CD4-positive, alpha-beta memory T cell (primary cell): Measurements from ENCODE around the gene MYBL2. TPM values are rescaled to one million over a fixed set of nuclear protein-coding genes. Genes with fewer than 3 reads are reported as not detected.
A peak's percentile ranks its signal among the peaks of the same experiment; 100 is the strongest.

Experiments used
- CTCF ChIA-PET: fragments of 350-600 bp; sonication (Branson Sonifier 250); formaldehyde crosslinking; loops from one replicate; lab custom pipeline; 2021; ENCODE audit warnings: inconsistent platforms; ENCODE audit not compliant: partially characterized antibody; lab: Charles Lee
- POLR2A ChIA-PET: fragments of 350-600 bp; sonication (Branson Sonifier 250); formaldehyde crosslinking; loops from one replicate; lab custom pipeline; 2021; ENCODE audit not compliant: partially characterized antibody; lab: Charles Lee
- DNase-seq, 5 donors: peaks; one replicate each; pipeline versions ENCODE4 v3.0.0 to v3.0.0-alpha.2; 2020 to 2022; ENCODE audit warnings: mixed read lengths in 1 of 5
- H3K27ac ChIP-seq: one replicate; pipeline ENCODE4 v1.7.0; 2013; ENCODE audit warnings: low read depth, low read length
- H3K27me3 ChIP-seq: 2 replicates; pipeline ENCODE4 v1.7.0; 2013; ENCODE audit warnings: mild to moderate bottlenecking, low read length, moderate library complexity; ENCODE audit not compliant: insufficient read depth
- H3K36me3 ChIP-seq: 2 replicates; pipeline ENCODE4 v1.7.0; 2013; ENCODE audit warnings: mild to moderate bottlenecking, low read length, moderate library complexity; ENCODE audit not compliant: insufficient read depth
- H3K4me1 ChIP-seq: 2 replicates; pipeline ENCODE4 v1.7.0; 2013; ENCODE audit warnings: mild to moderate bottlenecking, low read length, moderate library complexity; ENCODE audit not compliant: insufficient read depth
- H3K4me3 ChIP-seq, 2 donors: one replicate each; pipeline ENCODE4 v1.7.0; 2013; ENCODE audit warnings: low read length in 2 of 2, mild to moderate bottlenecking in 1 of 2
- H3K9me3 ChIP-seq, 2 donors: one replicate each; pipeline ENCODE4 v1.7.0; 2013; ENCODE audit warnings: low read length in 2 of 2, control low read depth in 1 of 2; ENCODE audit not compliant: control insufficient read depth in 1 of 2
- H3K27ac Mint-ChIP-seq, 7 donors: one replicate each; pipeline ENCODE4 v1.8.0; 2020 to 2021; ENCODE audit warnings: mixed read lengths in 7 of 7, mild to moderate bottlenecking in 6 of 7, inconsistent platforms in 3 of 7, moderate library complexity in 3 of 7
- H3K27me3 Mint-ChIP-seq, 2 donors: one replicate each; pipeline ENCODE4 v1.8.0; 2020 to 2021; ENCODE audit warnings: mixed read lengths in 2 of 2
- H3K36me3 Mint-ChIP-seq, 2 donors: one replicate each; pipeline ENCODE4 v1.8.0; 2020 to 2021; ENCODE audit warnings: mixed read lengths in 2 of 2, inconsistent platforms in 1 of 2, mild to moderate bottlenecking in 1 of 2
- H3K4me1 Mint-ChIP-seq, 4 donors: one replicate each; pipeline ENCODE4 v1.8.0; 2020 to 2021; ENCODE audit warnings: mixed read lengths in 4 of 4, mild to moderate bottlenecking in 1 of 4
- H3K4me3 Mint-ChIP-seq, 8 donors: one replicate each; pipeline ENCODE4 v1.8.0; 2020 to 2021; ENCODE audit warnings: mixed read lengths in 8 of 8, mild to moderate bottlenecking in 7 of 8, moderate library complexity in 6 of 8, inconsistent platforms in 3 of 8
- H3K9me3 Mint-ChIP-seq, 8 donors: one replicate each; pipeline ENCODE4 v1.8.0; 2020 to 2021; ENCODE audit warnings: mixed read lengths in 8 of 8, mild to moderate bottlenecking in 5 of 8, inconsistent platforms in 3 of 8, moderate library complexity in 1 of 8
- intact Hi-C: fragments of 100-400 bp; cut with micrococcal nuclease; formaldehyde crosslinking; loops from one replicate; pipeline ENCODE4 v1.15.1; 2023
- polyA plus RNA-seq, 2 donors: library from polyadenylated mRNA; unstranded; fragments of 300-500 nt; fragmentation: Illumina TruSeq; gene quantifications; one replicate each; pipeline ENCODE4 v1.2.3, GENCODE V29; 2021
- total RNA-seq, 2 experiments: library from RNA; stranded (reverse); gene quantifications; one replicate each; pipeline ENCODE4 v1.2.3, GENCODE V29; 2021

Gene MYBL2
- total and polyA plus RNA-seq, 4 experiments from 2014 or later: 0.11 to 0.22 TPM; not detected in 2

DNA sequence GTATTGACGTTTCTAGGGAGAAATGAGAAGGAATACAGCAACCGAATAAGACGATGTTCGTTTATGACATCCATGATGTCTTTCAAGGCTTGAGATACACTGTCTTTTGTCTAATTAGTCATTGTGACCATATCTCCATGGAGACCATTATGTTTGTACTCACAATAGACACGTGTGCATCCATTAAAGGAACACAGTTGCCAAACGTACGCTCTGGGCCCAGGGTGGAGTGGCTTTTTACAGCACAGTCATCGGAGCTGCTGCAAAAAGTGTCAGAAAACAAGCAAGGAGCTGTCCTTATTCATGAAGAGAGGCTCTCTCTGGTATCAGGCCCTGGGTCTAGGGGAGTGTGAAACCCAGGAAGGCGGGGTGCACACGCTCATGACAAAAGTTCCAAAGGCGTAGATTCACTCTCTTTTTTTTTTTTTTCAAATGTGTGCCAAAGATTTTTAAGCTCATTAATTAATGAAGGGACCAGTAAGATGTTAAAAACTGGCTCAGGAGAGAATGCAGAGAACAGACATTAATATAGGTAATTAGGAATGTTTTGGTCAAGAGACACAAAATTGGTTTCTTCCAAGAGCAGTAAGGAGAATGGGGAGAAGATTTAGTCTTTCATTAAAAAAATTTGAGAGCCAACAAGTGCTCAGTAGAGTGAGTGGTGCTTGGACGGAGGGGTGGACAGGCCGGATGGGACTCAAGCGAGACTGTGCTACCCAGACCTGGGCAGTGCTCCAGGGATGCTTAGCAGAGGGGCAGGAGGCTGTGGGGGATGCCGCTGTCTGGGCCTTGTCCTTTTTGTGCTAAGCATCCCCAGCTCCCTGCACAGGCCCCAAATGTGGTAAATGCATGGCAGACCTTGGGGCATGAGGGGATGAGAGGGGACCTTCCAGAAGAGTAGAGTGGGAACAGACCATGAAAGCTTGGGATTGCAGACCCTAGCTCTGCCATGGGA is 94.7 kb downstream of the MYBL2 start:
- H3K9me3 ChIP-seq: no peaks in the 10 kb centered on the region
- Mint-ChIP-seq H3K36me3 (no peaks in the 10 kb centered on the region), H3K27ac (peak overlapping the region in 1 of 7 donors; percentile 32), H3K4me3 (no peak overlapping the region), H3K4me1 (peaks cover 0 to 8% (median 0%) of the 10 kb centered on the region in 4 donors), H3K27me3 (peaks cover 0 to 1% of the 10 kb centered on the region in 2 donors), H3K9me3 (no peaks in the 10 kb centered on the region)
- H3K36me3 ChIP-seq: no peaks in the 10 kb centered on the region
- H3K4me3 ChIP-seq: no peak overlapping the region
- no peaks in the 10 kb centered on the region for H3K27me3 ChIP-seq
- no peak for DNase-seq
- H3K4me1 ChIP-seq: no peaks in the 10 kb centered on the region
- ChIA-PET POLR2A (no interaction called here), CTCF (interaction anchor here (0.6 kb wide), 1 partner anchor 13 kb away, joined by 3 read pairs; no protein-coding TSS in a partner anchor)
- H3K27ac ChIP-seq: no peak overlapping the region
- intact Hi-C loops: no loop called here

GRCh38 chr20:43762911-43763310 is 96.0 kb downstream of the MYBL2 start:
- intact Hi-C loops: no loop called here
- H3K36me3 Mint-ChIP-seq: no peaks in the 10 kb centered on the region
- no peaks in the 10 kb centered on the region for H3K9me3 Mint-ChIP-seq
- Histone ChIP-seq H3K4me3 (no peak overlapping the region), H3K27me3 (no peaks in the 10 kb centered on the region), H3K9me3 (no peaks in the 10 kb centered on the region), H3K4me1 (no peaks in the 10 kb centered on the region), H3K36me3 (no peaks in the 10 kb centered on the region), H3K27ac (no peak overlapping the region)
- no peak overlapping the region for H3K4me3 Mint-ChIP-seq
- H3K4me1 Mint-ChIP-seq: peaks cover 0 to 8% (median 0%) of the 10 kb centered on the region in 4 donors
- DNase-seq: no peak
- ChIA-PET POLR2A (no interaction called here), CTCF (no interaction called here)
- peaks cover 3 to 5% of the 10 kb centered on the region in 2 donors for H3K27me3 Mint-ChIP-seq
- peak overlapping the region in 1 of 7 donors; percentile 38 for H3K27ac Mint-ChIP-seq

- H3K4me3 ChIP-seq: no peak overlapping the region
- Mint-ChIP-seq H3K27me3 (peaks cover 5 to 7% of the 10 kb centered on the region in 2 donors), H3K36me3 (no peaks in the 10 kb centered on the region), H3K27ac (no peak overlapping the region), H3K4me3 (no peak overlapping the region), H3K9me3 (no peaks in the 10 kb centered on the region), H3K4me1 (peaks cover 0 to 8% (median 0%) of the 10 kb centered on the region in 4 donors)
- H3K9me3 ChIP-seq: no peaks in the 10 kb centered on the region
- ChIA-PET CTCF (no interaction called here), POLR2A (no interaction called here)
- intact Hi-C loops: no loop called here
- H3K36me3 ChIP-seq: no peaks in the 10 kb centered on the region
- H3K27ac ChIP-seq: no peak overlapping the region
- no peaks in the 10 kb centered on the region for H3K4me1 ChIP-seq
- DNase-seq: no peak
- no peaks in the 10 kb centered on the region for H3K27me3 ChIP-seq
Measured at GRCh38 chr20:43765916-43766315, 99.0 kb downstream of the MYBL2 start.

Other genes starting within 250 kb of the MYBL2 start
- gene SRSF6, start 209.2 kb upstream of the MYBL2 start, total RNA-seq: 100 to 1,000 TPM; 175 to 186 TPM
- gene SRSF6, start 209.2 kb upstream of the MYBL2 start, polyA plus RNA-seq: 10 to 100 TPM; 30.6 to 47.1 TPM
- gene L3MBTL1, start 159.4 kb upstream of the MYBL2 start, total RNA-seq: 10 to 100 TPM; 18.3 to 22.5 TPM
- gene L3MBTL1, start 159.4 kb upstream of the MYBL2 start, polyA plus RNA-seq: 1 to 10 TPM; 1.3 to 1.4 TPM
- 1 to 10 TPM in 1 of 2 experiments, under 1 TPM in 1; 0.70 to 1.6 TPM for gene SGK2, start 108.1 kb upstream of the MYBL2 start, total RNA-seq
- gene SGK2, start 108.1 kb upstream of the MYBL2 start, polyA plus RNA-seq: not detected
- gene IFT52, start 76.2 kb upstream of the MYBL2 start, total RNA-seq: 10 to 100 TPM; 13.3 to 18.2 TPM
- 10 to 100 TPM; 27.4 to 30.6 TPM for gene IFT52, start 76.2 kb upstream of the MYBL2 start, polyA plus RNA-seq
- not detected for gene GTSF1L, start 59.9 kb downstream of the MYBL2 start, total RNA-seq
- gene GTSF1L, start 59.9 kb downstream of the MYBL2 start, polyA plus RNA-seq: not detected
- gene TOX2, start 247.7 kb downstream of the MYBL2 start, total RNA-seq: under 1 TPM; 0.33 to 0.64 TPM
- 1 to 10 TPM in 1 of 2 donors, under 1 TPM in 1; 0.22 to 1.1 TPM for gene TOX2, start 247.7 kb downstream of the MYBL2 start, polyA plus RNA-seq